ENCODE results near the gene ENTPD8.
A peak's percentile ranks its signal among the peaks of the same experiment; 100 is the strongest.

Gene ENTPD8

DNA sequence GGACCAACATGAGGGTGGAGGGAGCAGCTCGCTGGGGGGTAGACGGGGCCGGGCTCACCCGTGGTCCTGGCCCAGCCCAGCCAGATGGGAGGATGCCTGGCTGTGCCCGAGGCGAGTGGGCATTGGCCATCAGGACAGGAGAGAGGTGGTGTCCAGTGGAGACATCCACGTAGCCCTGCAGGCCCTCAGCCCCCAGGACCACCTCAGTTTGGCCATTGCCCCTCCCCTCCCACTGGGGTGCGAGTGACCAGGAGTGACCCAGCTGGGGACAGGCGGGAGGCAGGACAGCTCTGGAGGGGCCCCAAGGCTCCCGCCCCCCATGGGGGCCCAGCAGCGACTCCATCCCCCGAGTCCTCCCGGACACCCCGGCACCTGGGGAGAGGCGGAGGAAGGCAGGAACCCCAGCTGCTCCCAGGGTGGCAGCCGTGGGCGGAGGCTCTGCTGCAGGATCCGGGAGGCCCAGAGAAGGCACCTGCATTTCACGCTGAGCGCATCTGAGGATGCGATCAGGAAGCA is 9.7 kb downstream of the ENTPD8 start:
- DNase-seq (ENCODE audit: low read depth, low spot score), result no peak

DNA sequence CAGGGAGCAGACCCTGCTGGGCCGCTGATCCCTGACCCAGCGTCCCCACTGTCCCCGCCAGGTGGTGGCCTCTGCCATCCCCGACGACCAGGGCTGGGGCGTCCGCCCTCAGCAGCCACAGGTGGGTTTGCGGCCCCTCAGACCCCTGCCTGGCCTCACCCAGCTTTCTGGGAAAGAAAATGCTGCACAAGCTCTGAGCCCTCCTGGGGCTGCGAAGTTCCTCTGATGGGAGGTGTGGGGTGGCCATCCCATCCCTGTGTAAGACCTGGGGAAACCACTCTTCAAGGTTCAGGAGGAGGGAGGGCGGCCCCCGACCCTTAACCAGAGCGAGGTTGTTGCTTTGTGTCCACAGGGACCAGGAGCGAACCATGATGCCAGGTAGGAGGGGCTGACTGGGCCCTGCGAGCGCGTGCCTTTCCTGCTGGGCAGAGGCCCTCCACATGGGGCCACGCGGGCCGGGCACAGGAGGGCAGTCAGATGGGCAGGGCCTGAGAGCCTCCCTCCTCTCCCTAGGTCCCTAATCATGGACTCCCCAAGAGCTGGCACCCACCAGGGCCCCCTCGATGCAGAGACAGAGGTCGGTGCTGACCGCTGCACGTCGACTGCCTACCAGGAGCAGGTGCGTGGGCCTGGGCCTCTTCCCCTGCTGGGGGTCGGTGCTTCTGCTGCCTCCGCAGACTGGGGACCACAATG is 10.3 kb downstream of the ENTPD8 start:
- DNase-seq (ENCODE audit: low read depth, low spot score), result no peak

DNA sequence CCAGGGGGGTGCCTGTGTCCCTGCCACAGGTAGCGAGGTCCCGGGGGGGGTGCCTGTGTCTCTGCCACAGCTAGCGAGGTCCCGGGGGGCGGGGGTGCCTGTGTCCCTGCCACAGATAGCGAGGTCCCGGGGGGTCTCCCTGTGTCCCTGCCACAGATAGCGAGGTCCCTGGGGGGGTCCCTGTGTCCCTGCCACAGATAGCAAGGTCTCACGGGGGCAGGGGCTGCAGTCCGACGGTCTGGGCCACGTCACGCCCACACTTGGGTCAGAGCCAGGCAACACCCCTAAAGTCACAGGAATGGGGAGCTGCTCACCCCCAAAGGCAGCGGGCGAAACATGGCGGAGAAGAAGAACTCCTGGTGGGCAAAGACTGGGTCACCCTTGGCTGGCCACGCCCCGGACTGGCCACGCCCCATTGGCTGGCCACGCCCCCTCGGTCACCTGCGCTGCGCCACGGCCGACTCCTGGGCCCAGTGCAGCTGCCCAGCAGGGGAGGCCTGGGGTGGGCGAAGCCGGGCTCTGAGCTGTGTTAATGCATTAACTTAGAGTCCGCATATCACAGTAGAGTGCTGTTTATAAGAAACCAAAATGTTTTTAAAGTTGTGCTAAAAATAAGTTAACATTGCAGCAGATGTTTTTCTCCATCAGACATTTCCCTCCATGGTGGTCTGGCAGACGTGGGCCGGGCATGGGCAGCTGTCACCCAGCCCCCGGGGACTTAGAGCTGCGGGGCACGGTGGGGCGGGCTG is 11.0 kb downstream of the ENTPD8 start:
- DNase-seq (ENCODE audit: low read depth, low spot score), result no peak

DNA sequence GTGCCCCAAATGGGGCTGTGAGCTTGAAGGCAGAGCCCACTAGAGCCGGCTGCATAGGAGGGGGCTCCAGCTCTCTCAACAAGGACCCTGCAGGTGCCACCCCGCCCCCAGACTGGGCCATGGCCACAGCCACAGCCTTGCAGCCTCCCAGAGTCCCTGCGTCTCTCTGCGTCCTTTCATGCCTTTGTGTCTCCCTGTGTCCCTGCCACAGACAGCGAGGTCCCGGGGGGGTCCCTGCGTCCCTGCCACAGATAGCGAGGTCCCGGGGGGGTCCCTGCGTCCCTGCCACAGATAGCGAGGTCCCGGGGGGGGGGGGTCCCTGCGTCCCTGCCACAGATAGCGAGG is 11.6 kb downstream of the ENTPD8 start:
- DNase-seq (ENCODE audit: low read depth, low spot score), result no peak

DNA sequence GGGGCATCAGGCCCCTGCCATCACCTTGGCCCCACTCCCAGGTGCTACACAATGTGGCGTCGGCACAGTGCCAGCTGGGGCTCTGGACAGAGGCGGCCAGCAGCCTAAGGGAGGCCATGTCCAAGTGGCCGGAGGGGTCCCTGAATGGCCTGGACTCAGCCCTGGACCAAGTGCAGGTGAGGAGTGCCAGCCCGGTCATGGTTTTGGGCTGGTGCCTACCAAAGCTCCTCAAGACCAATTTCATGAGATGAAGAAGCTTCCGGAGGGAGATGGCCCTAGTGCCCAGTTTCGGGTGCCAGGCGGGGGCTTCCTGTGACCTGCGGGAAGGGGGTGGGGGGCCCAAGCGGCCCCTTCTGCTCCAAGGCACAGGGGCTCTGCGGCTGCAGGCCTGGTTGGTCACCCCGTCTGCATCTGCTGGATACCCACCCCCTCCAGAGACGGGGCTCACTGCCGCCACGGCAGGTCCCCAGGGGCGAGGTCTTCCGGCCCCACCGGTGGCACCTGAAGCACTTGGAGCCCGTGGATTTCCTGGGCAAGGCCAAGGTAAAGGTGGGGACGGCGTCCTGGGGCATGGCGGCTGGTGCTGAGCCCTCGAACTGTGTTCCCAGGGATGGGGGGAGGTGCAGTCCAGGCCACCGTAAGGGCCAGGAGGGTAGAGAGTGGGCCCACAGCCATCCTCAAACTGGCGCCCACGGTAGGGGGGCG is 12.2 kb downstream of the ENTPD8 start:
- no peak for DNase-seq (ENCODE audit: low read depth, low spot score)

DNA sequence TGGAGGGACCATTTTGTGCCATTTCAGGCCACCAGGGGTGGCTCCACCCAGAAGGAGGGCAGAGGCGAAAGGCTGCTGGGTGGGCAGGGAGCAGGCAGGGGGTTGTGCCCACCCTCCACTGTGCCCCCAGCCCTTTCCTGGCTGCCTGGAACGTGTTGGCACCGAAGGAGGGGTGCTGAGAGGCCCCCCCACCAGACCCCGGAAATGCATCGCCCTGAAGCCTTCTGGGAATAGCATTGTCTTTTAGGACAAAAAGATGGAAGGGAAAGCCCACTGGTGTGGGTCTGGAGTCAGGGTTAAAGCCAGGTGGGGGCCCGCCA is 12.9 kb downstream of the ENTPD8 start:
- no peak for DNase-seq (ENCODE audit: low read depth, low spot score)

DNA sequence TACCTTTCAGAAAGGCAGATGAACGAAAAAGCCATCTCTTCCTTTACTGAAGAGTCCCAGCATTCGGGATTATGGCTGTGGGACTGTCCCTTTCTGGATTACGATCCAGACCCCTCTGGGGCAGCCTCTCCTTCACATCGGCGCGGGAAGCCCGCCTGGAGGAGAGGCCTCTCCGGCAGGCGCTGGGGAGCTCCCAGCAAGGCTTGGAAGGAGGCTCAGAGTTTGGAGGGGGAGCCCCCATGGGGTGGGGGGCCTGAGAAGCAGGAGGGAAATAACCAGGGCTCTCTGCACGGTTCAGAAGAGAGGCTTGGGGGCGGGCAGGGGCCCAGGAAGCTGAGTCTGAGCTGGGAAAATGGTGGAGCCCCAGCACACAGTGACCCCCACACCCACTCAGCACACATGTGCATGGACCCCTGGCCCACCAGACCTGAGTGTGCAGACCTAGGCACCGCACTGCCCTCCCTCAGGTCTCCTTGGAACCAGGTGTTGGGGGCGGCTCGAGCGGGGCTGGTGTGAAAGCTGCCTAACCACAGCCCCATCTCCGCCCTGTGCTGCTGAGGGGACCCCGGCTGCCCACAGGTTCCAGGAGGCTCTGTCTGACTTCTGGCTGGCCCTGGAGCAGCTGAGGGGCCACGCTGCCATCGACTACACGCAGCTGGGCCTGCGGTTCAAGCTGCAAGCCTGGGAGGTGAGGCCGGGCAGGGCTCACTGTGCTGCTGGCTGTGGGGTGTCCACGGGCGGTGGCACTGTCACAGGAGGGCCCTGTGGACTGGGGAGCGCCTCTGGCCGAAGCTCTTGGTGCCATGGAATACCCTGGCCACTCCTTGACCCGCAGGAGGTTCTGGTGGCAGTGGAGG is 13.5 kb downstream of the ENTPD8 start:
- no peak for DNase-seq (ENCODE audit: low read depth, low spot score)

DNA sequence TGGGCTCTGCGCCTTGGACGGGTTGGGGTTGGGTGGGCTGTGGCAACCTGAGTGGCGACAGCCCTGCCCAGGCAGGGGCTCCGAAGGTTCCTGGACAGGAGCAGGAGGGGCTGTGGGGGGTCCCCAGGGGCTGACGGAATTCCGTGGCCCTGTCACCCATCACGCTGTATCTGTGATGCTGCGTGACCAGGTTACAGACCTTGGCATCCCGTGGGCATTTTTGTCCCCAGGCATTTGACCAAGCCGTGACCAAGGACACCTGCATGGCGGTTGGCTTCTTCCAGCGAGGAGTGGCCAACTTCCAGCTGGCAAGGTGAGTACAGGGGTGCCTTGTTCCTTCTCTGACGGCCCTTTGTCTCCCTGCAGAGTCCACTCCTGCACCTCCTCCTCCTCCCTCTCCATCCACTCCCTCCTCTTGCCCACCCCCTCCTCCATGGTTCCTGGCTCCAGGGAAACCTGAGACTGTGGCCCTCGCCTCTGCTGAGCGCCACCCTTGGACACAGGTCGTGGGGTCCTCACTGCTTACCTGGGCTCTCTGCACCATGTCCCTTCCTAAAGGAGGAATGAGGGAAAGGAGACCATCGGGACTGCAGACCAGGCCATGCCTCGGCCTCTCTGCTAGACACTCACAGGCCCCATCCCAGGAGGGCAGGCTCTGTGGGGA is 15.0 kb downstream of the ENTPD8 start:
- no peak for DNase-seq (ENCODE audit: low read depth, low spot score)

DNA sequence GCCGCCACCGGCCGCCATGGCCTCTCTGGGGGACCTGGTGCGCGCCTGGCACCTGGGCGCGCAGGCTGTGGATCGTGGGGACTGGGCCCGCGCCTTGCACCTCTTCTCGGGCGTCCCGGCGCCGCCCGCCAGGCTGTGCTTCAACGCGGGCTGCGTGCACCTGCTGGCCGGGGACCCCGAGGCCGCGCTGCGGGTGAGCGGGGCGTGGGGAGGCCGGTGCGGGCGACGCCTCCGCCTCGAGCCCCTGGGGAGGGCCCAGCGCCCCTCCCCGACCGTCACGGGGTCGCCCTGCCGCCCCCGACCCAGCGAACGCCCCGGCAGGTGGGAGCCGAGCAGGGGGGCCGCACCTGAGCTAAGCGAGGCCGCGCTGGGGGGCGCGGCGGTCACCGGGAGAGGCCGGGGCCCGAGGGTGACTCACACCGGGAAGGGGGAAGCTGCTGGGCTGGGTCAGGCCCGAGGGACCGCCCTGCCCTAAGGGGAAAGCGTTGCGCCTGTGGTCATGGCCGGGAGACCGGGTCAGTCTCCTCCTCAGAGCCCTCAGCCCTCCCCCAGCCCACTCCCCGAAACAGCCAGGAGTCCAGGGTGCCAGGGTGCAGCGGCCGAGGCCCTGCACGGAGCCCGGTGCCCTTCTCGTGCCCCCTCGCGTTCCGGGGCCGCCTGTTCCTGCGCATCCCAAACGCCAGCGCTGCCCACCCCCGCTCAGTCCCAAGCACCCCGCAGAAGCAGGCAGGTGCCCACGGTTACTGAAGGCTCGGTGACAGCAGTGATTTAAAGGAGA is 17.5 kb downstream of the ENTPD8 start:
- no peak for DNase-seq (ENCODE audit: low read depth, low spot score)

DNA sequence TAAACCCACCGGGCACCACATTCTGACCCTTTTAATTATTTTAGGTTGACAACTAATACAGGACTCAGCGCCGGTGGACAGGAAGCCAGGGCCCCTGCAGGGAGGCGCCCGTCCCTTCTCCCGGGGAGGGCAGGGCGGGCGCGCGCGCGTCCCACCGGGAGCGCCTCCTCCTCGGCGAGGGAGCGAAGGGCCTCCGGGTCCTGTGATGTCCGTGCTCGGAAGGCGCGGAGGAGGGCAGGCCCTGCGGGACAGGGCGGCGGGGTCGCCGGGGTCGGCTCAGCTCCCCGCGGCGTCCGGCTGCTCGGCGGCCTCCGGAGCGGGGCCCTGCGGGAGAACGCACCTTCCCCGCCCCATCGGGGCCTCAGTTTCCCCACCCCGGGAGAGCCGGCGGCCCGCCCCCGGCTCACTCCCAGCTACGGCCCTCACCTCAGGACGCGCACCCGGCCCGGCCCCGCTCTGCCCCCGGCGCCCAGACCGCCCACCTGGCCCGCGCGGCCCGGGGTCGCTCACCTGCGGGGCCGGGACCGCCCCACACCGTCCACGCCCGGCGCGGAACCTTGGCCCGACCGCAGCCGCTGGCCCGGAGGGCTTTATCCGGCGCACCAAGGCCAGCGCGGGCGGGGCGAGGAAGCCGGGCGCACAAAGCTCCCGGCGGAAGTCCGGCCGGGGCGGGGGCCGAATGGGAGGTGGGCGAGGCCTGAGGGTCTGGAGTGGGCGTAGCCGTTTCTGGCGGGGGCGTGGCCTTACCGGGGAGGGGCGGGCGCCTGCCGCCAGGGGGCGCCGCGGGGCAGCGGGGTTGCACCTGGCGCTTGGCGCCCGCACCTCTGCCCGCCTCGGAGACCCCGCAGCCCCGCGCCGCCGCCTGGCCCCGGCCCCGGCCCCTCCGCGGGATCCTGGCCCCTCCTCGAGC is 18.3 kb downstream of the ENTPD8 start, which contains the start of the genes EXD3 and NOXA1:
Gene EXD3 (minus strand): TSS at position 559 of the 910 bp plus-strand sequence. CDS start 27,805 bp downstream, outside the sequence.
Gene NOXA1 (plus strand): TSS at position 790 of the 910 bp plus-strand sequence. CDS start 137 bp downstream, outside the sequence.
- DNase-seq (ENCODE audit: low read depth, low spot score), result peak; percentile 92

DNA sequence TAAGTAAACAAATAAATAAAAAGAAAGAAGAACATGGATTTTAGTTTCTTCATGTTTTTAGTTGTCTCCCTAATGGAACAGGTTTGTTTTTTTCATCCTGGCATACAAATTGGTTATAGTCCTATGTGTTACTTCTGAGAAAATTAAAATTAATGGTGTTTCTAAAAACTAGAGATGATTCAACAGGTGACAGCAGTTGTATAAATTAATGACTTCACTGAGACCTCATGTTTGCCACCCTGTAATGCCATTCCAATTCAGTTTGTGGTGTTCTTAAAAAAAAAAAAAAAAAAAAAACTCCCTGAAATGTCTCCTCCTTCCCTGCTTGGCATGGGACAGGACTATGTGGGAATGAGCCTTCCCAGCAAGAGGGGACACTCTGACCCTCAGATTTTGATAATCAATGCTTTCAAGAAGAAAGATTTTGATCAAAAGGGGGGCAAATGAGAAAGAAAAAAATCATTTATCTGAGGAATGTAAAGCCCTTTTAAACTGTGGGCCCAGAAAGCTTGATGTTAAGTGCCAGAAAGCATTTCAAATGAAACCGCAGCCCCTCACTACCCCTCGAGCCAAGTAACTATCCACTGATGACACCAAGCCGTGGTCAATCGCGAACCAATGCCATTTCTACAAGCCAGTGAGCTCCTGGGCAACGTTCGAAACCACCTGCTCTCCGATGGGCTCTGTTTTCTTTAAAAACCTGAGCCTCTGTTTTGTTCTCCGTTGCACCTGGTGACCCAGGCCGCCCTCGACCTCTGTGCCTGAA is 19.1 kb downstream of the ENTPD8 start:
- no peak for DNase-seq (ENCODE audit: low read depth, low spot score)

DNA sequence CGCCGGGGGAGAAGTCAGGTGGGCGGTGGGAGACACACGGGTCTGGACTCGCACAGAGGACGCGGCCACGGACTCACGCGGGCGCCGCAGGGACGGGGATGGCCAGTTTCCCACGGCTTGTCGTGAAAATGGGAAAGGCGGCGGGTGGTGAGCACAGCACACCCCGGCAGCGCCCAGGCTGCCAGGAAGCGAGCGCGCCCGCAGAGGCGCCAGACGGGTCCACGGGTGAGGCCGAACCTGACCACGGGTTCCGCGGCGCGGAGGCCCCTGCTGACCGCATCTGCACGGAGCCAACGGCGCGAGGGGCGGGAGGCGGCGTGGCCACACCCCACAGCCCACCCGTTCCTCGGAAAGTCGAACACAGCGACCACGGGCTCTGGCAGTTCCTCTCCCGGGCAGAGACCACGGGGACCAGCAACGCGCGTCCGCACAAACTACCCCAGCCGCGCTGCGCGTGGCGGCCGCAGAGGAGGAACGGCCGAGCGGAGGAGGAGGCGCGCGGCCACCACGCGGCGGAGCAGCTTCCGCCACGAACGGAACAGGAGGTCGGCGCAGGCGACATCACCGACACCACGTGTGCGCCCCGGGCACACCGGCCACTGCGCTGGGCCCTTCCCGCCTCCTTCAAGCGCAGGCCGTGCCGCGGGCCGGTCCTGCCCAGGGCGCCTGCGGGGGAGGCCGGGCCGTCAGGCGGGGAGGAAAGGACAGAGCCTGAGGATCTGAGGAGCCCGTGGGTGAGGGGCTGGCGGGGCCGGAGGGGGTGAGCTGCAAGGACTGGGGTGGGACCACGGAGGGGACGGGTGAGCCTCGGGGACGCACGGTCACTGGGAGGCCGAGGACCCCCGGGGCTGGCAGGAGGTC is 23.8 kb downstream of the ENTPD8 start:
- DNase-seq (ENCODE audit: low read depth, low spot score), result no peak

DNA sequence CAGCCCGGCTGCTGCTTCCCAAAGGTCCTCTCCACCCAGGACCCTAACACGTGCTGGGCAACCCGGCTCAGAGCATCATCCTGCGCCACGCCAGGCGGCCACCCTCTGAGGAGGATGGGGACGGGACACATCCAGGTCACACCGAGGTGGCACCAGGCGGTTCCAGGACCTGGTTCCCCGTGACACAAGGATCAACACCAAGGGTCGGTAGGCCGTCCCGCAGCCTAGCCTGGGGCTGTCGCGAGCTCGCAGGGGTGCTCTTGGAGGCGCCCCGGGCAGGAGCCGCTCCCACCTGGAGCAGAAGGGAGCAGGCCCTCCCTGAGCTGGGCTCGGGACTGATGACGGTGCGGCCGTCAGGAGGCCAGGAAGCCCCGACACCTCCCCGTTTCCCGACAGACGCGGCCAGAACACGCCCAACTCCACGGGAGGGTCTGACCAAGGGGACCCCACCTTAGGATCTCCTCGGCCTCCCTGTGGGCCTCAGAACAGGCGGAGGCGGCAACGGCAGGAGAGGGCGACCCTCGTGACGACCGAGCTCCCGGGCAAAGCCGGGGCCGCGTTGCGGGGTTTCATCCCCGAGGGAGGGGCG is 24.5 kb downstream of the ENTPD8 start:
- no peak for DNase-seq (ENCODE audit: low read depth, low spot score)

DNA sequence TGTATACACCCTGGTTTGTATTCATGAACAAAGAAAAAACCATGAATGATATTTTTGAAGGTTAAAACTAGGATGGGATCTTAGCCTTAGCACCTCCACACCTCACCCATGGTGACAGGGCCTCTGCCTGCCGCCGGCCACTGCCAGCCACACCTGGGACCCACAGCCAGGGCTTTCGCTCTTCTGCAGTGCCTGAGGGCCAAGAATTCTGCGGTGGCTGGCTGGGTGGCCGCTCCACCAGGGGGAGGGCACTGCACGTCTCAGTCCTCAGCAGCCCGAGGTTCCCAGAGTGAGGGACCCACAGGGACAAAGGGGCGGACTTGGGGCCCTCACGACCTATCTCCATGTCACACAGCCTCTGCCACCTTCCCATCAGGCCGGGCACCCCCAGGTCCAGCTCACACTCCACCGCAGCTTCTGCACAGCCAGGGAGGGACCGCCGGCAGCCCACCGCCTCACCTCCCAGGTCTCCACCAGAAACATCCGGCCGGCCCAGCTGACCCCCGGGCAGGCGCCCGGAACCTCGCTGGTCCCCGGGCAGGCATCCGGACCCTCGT is 25.1 kb downstream of the ENTPD8 start:
- DNase-seq (ENCODE audit: low read depth, low spot score), result no peak

DNA sequence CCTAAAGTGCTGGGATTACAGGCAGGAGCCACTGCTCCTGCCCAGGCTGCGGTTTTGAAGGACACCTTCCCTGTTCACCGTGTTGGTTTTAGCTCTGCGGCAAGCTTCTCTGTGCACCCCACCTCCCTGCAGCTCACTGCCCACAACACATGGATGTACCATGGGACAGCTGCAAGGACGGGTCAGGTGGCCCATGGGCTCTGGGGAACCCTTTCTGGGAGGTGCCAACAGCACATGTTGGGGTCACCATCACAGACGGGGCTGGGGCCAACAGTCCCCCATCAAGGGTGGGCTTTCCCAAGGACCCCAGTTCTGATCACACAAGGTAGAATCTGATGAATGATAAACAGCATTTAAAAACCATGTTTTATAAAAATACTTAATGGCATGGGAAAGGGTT is 25.7 kb downstream of the ENTPD8 start:
- DNase-seq (ENCODE audit: low read depth, low spot score), result no peak

DNA sequence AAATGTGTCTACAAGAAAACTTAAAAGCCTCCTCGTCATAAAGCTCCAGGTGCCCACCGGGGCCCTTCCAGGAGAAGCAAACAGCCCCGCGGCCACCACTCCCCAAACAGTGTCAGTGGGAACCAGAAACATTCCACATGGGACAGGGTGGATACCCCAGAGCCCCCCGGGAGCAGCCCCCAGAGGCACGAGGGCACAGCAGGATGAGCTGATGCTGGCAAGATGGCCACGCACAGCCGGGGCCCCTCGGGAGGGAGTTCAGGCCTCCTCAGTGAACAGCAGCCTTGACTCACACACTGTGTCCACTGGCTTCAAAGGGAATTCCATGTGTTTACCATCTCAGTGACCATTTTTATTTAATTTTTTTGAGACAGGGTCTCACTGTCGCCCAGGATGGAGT is 28.7 kb downstream of the ENTPD8 start:
- DNase-seq (ENCODE audit: low read depth, low spot score), result no peak

Measured in activated naive CD8-positive, alpha-beta T cell treated with anti-CD3 and anti-CD28 coated beads, Interleukin-2, amount 50 U/mL, for 16 hours (primary cell).